ENCODE results near the gene OGDH.

OGDH gene

DNA sequence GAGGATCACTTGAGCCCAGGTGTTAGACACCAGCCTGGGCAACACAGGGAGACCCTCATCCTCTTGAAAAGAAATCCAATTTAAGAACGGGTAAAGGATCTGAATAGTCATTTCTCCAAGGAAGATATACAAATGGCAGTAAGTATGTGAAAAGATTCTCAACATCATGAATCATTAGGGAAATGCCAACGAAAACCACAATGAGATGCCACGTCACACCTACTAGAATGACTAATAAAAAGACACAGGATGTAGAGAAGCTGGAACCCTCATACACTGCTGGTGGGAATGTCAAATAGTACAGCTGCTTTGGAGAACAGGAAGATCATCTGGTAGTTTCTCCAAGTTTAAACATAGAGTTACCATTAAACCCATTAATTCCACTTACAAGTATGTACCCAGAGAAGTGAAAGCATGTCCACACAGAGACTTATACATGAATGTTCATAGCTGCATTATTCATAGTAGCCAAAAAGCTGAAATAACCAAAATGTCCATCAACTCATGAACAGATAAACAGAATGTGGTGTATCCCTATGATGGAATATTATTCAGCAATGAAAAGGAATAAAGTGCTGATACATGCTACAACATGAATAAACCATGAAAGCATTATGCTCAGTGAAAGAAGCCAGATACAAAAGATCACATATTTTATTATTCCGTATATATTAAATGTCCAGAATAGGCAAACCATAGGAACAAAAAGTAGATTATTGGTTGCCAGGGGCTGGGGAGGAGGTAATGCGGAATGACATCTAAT, 129.2 kb downstream of the OGDH start:
- no peak overlapping the region for H2BK12ac ChIP-seq (ENCODE audit: low read length)
- no peak overlapping the region for H3K23ac ChIP-seq (ENCODE audit: low read depth, low read length, poor library complexity)
- H2AK5ac ChIP-seq (ENCODE audit: low read depth, low read length) = no peak overlapping the region
- no peak overlapping the region for H2AFZ ChIP-seq (ENCODE audit: low read length)
- no peak overlapping the region for H4K8ac ChIP-seq (ENCODE audit: low read depth, low read length)
- no peak overlapping the region for H3K18ac ChIP-seq (ENCODE audit: low read length)
- no CpG with 5 or more reads among the region's 5 CpGs for WGBS, 2 donors (ENCODE audit: extremely low coverage in 2 of 2, insufficient read length in 2 of 2, insufficient replicate concordance in 1 of 2)
- no peak overlapping the region for H3K27ac ChIP-seq (replicated peaks; ENCODE audit: low read length)
- no peaks in the 10 kb centered on the region for H3K4me1 ChIP-seq (ENCODE audit: control insufficient read depth in 2 of 2, insufficient read depth in 1 of 2, low read depth in 1 of 2, low read length in 2 of 2)
- H2BK120ac ChIP-seq (ENCODE audit: low read depth, low read length) = no peak overlapping the region
- H3K9ac ChIP-seq (ENCODE audit: low read depth, low read length, poor library complexity) = no peak overlapping the region
- no peak overlapping the region for H3K4me3 ChIP-seq (ENCODE audit: low read length in 2 of 2)
- H3K14ac ChIP-seq (ENCODE audit: low read length) = no peak overlapping the region
- H3K9me3 ChIP-seq (replicated peaks in 1 of 2; ENCODE audit: control insufficient read depth in 2 of 2, insufficient read depth in 1 of 2, low read depth in 1 of 2, low read length in 2 of 2) = no peaks in the 10 kb centered on the region
- no peak overlapping the region for H3K4ac ChIP-seq (ENCODE audit: low read length)
- peaks cover 2% of the 10 kb centered on the region for H3K79me1 ChIP-seq (ENCODE audit: low read depth, low read length)
- no peak overlapping the region for H2BK5ac ChIP-seq (ENCODE audit: low read length)
- H3K27me3 ChIP-seq (ENCODE audit: control insufficient read depth in 3 of 3, insufficient read depth in 3 of 3, low read depth in 1 of 3, low read length in 3 of 3) = no peaks in the 10 kb centered on the region
- H3K36me3 ChIP-seq (replicated peaks in 1 of 2; ENCODE audit: control insufficient read depth in 2 of 2, insufficient read depth in 2 of 2, low read length in 2 of 2) = no peaks in the 10 kb centered on the region
- H3K4me2 ChIP-seq (ENCODE audit: insufficient read depth, low read length, poor library complexity, severe bottlenecking) = no peak overlapping the region
- no peak for DNase-seq (ENCODE audit: low spot score)
- H4K91ac ChIP-seq (ENCODE audit: low read depth, low read length, poor library complexity) = no peak overlapping the region
- no peak overlapping the region for H2BK15ac ChIP-seq (ENCODE audit: low read length)

DNA sequence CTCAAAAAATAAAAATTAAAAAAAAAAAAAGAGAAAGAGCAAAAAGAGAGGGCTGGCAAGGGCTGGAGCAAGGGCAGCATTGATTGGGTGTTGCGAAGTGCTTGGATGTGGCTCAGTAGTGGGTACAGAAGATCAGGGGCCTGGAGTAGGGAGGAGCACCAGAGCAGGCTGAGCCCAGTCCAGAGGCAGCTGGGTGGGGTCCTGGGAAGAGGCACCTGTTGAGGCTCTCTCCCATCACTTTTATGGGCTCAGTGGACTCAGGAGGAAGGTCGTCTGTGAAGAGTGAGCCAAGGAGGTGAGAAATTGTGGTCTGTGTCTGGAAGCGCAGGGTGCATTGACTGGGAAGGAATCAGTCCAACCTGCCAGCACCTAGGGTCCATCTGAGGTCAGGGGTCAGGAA, 130.5 kb downstream of the OGDH start:
- no peak overlapping the region for H2BK12ac ChIP-seq (ENCODE audit: low read length)
- no peak overlapping the region for H2BK120ac ChIP-seq (ENCODE audit: low read depth, low read length)
- H2BK5ac ChIP-seq (ENCODE audit: low read length) = peak overlapping the region; percentile 24
- WGBS, 2 donors (ENCODE audit: extremely low coverage in 2 of 2, insufficient read length in 2 of 2, insufficient replicate concordance in 1 of 2) = no CpG with 5 or more reads among the region's 3 CpGs
- H2AFZ ChIP-seq (ENCODE audit: low read length) = no peak overlapping the region
- H4K8ac ChIP-seq (ENCODE audit: low read depth, low read length) = peak overlapping the region; percentile 17
- no peak overlapping the region for H3K27ac ChIP-seq (replicated peaks; ENCODE audit: low read length)
- H3K79me1 ChIP-seq (ENCODE audit: low read depth, low read length) = peaks cover 2% of the 10 kb centered on the region
- H3K27me3 ChIP-seq (ENCODE audit: control insufficient read depth in 3 of 3, insufficient read depth in 3 of 3, low read depth in 1 of 3, low read length in 3 of 3) = no peaks in the 10 kb centered on the region
- no peak overlapping the region for H3K4me2 ChIP-seq (ENCODE audit: insufficient read depth, low read length, poor library complexity, severe bottlenecking)
- no peak overlapping the region for H2BK15ac ChIP-seq (ENCODE audit: low read length)
- H4K91ac ChIP-seq (ENCODE audit: low read depth, low read length, poor library complexity) = no peak overlapping the region
- H3K9ac ChIP-seq (ENCODE audit: low read depth, low read length, poor library complexity) = no peak overlapping the region
- H3K23ac ChIP-seq (ENCODE audit: low read depth, low read length, poor library complexity) = peak overlapping the region; percentile 31
- no peak overlapping the region for H3K4ac ChIP-seq (ENCODE audit: low read length)
- no peaks in the 10 kb centered on the region for H3K4me1 ChIP-seq (ENCODE audit: control insufficient read depth in 2 of 2, insufficient read depth in 1 of 2, low read depth in 1 of 2, low read length in 2 of 2)
- no peak overlapping the region for H3K4me3 ChIP-seq (ENCODE audit: low read length in 2 of 2)
- peak overlapping the region; percentile 63 for H2AK5ac ChIP-seq (ENCODE audit: low read depth, low read length)
- H3K36me3 ChIP-seq (replicated peaks in 1 of 2; ENCODE audit: control insufficient read depth in 2 of 2, insufficient read depth in 2 of 2, low read length in 2 of 2) = no peaks in the 10 kb centered on the region
- no peak overlapping the region for H3K18ac ChIP-seq (ENCODE audit: low read length)
- no peaks in the 10 kb centered on the region for H3K9me3 ChIP-seq (replicated peaks in 1 of 2; ENCODE audit: control insufficient read depth in 2 of 2, insufficient read depth in 1 of 2, low read depth in 1 of 2, low read length in 2 of 2)
- no peak for DNase-seq (ENCODE audit: low spot score)
- H3K14ac ChIP-seq (ENCODE audit: low read length) = peak overlapping the region; percentile 56

DNA sequence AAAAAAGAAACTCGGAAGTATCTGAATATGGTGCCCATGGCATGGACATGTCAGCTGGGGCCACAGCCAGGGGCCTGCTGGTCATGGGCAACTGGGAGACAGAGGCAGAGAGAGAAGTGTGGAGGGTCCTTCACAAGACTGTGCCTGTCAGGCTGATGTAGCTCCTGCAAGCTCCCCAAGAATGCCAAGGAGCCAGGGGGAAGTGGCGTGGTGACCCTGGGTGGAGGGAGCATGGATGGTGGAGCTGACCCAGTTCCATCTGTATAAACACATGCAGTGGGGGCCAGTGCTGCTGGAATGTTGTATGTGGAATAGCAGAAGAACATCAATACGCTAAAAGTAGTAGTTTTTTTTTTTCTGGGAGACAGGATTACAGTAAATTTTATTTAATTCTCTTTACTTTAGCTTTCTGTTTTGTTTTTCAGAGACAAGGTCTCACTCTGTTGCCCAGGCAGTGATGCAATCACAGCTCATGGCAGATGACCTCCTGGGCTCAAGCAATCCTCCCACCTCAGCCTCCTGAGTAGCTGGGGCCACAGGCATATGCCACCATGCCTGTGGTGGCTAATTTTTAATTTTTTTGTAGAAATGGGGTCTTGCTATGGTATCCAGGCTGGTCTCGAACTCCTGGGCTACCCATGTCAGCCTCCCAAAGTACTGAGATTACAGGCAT, 131.8 kb downstream of the OGDH start:
- Histone ChIP-seq H3K36me3 (replicated peaks in 1 of 2; ENCODE audit: control insufficient read depth in 2 of 2, insufficient read depth in 2 of 2, low read length in 2 of 2) (no peaks in the 10 kb centered on the region), H3K27ac (replicated peaks; ENCODE audit: low read length) (no peak overlapping the region), H3K18ac (ENCODE audit: low read length) (peak overlapping the region; percentile 38), H2BK5ac (ENCODE audit: low read length) (no peak overlapping the region), H4K8ac (ENCODE audit: low read depth, low read length) (no peak overlapping the region), H3K27me3 (ENCODE audit: control insufficient read depth in 3 of 3, insufficient read depth in 3 of 3, low read depth in 1 of 3, low read length in 3 of 3) (no peaks in the 10 kb centered on the region), H2AFZ (ENCODE audit: low read length) (no peak overlapping the region), H3K4me2 (ENCODE audit: insufficient read depth, low read length, poor library complexity, severe bottlenecking) (no peak overlapping the region), H2BK15ac (ENCODE audit: low read length) (no peak overlapping the region), H3K79me1 (ENCODE audit: low read depth, low read length) (peaks cover 2% of the 10 kb centered on the region), H2AK5ac (ENCODE audit: low read depth, low read length) (no peak overlapping the region), H3K4me3 (ENCODE audit: low read length in 2 of 2) (peak overlapping the region in 1 of 2 donors; percentile 58), H3K14ac (ENCODE audit: low read length) (peak overlapping the region; percentile 17), H3K23ac (ENCODE audit: low read depth, low read length, poor library complexity) (peak overlapping the region; percentile 85), H2BK120ac (ENCODE audit: low read depth, low read length) (no peak overlapping the region), H3K9ac (ENCODE audit: low read depth, low read length, poor library complexity) (no peak overlapping the region), H3K9me3 (replicated peaks in 1 of 2; ENCODE audit: control insufficient read depth in 2 of 2, insufficient read depth in 1 of 2, low read depth in 1 of 2, low read length in 2 of 2) (no peaks in the 10 kb centered on the region), H4K91ac (ENCODE audit: low read depth, low read length, poor library complexity) (no peak overlapping the region), H3K4me1 (ENCODE audit: control insufficient read depth in 2 of 2, insufficient read depth in 1 of 2, low read depth in 1 of 2, low read length in 2 of 2) (no peaks in the 10 kb centered on the region), H2BK12ac (ENCODE audit: low read length) (no peak overlapping the region), H3K4ac (ENCODE audit: low read length) (no peak overlapping the region)
- WGBS, 2 donors (ENCODE audit: extremely low coverage in 2 of 2, insufficient read length in 2 of 2, insufficient replicate concordance in 1 of 2) = no CpG with 5 or more reads among the region's 4 CpGs
- DNase-seq (ENCODE audit: low spot score) = no peak

DNA sequence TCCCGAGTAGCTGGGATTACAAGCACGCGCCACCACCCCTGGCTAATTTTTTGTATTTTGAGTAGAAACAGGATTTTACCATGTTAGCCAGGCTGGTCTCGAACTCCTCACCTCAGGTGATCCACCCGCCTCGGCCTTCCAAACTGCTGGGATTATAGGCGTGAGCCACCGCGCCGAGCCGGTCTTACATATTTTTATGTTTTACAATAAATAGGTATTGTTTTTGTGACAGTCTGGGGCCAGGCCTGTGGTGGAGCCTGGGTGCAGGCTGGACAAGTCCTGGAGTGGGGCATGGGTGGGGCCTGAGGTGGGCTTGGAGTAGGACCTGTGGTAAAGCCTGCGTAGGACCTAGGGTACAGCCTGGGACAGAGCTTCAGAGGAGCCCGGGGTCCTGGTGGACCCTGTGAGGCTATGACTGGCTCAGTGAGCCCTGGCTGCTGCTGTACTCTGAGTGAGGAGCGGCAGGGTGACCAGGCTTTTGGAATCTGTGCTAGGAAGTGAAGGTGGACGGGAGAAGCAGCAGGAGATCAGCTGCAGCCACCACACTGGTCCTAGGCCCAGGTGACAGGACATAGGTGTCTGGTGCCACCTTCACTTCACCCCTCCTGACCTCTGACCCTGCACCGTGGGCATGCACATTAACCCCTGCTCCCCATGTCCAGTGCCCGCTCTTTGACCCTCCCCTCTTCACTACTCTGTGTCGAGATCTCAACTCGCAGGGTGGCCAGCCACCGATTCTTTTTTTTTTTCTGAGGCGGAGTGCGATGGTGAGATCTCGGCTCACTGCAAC, 132.6 kb downstream of the OGDH start:
- Histone ChIP-seq H3K18ac (ENCODE audit: low read length) (no peak overlapping the region), H3K14ac (ENCODE audit: low read length) (no peak overlapping the region)

More for the DNA sequence above, 132.6 kb downstream of the OGDH start:
- H3K9ac ChIP-seq (ENCODE audit: low read depth, low read length, poor library complexity) = peak overlapping the region; percentile 72
- no peak overlapping the region for H3K4ac ChIP-seq (ENCODE audit: low read length)
- no peak overlapping the region for H2BK120ac ChIP-seq (ENCODE audit: low read depth, low read length)
- no peak overlapping the region for H3K4me3 ChIP-seq (ENCODE audit: low read length in 2 of 2)
- H2BK5ac ChIP-seq (ENCODE audit: low read length) = no peak overlapping the region
- H2BK12ac ChIP-seq (ENCODE audit: low read length) = no peak overlapping the region
- no peak overlapping the region for H3K4me2 ChIP-seq (ENCODE audit: insufficient read depth, low read length, poor library complexity, severe bottlenecking)
- H3K23ac ChIP-seq (ENCODE audit: low read depth, low read length, poor library complexity) = peak overlapping the region; percentile 43
- no peak overlapping the region for H4K8ac ChIP-seq (ENCODE audit: low read depth, low read length)
- no peak overlapping the region for H2AFZ ChIP-seq (ENCODE audit: low read length)
- H3K79me1 ChIP-seq (ENCODE audit: low read depth, low read length) = peaks cover 2% of the 10 kb centered on the region
- no peaks in the 10 kb centered on the region for H3K27me3 ChIP-seq (ENCODE audit: control insufficient read depth in 3 of 3, insufficient read depth in 3 of 3, low read depth in 1 of 3, low read length in 3 of 3)
- no peaks in the 10 kb centered on the region for H3K36me3 ChIP-seq (replicated peaks in 1 of 2; ENCODE audit: control insufficient read depth in 2 of 2, insufficient read depth in 2 of 2, low read length in 2 of 2)
- H2AK5ac ChIP-seq (ENCODE audit: low read depth, low read length) = peak overlapping the region; percentile 70
- H3K4me1 ChIP-seq (ENCODE audit: control insufficient read depth in 2 of 2, insufficient read depth in 1 of 2, low read depth in 1 of 2, low read length in 2 of 2) = peaks cover 0 to 6% of the 10 kb centered on the region in 2 donors
- WGBS, 2 donors (ENCODE audit: extremely low coverage in 2 of 2, insufficient read length in 2 of 2, insufficient replicate concordance in 1 of 2) = no CpG with 5 or more reads among the region's 23 CpGs
- H2BK15ac ChIP-seq (ENCODE audit: low read length) = peak overlapping the region; percentile 58
- no peaks in the 10 kb centered on the region for H3K9me3 ChIP-seq (replicated peaks in 1 of 2; ENCODE audit: control insufficient read depth in 2 of 2, insufficient read depth in 1 of 2, low read depth in 1 of 2, low read length in 2 of 2)
- H4K91ac ChIP-seq (ENCODE audit: low read depth, low read length, poor library complexity) = no peak overlapping the region
- no peak for DNase-seq (ENCODE audit: low spot score)
- no peak overlapping the region for H3K27ac ChIP-seq (replicated peaks; ENCODE audit: low read length)
